ENCODE measurements around the gene DMRT3. TPM values are rescaled to one million over a fixed set of nuclear protein-coding genes. Genes with fewer than 3 reads are reported as not detected.
A peak's percentile ranks its signal among the peaks of the same experiment; 100 is the strongest.

Gene DMRT3
- total and polyA plus RNA-seq, 2 of the 8 experiments (the other 6 are each of a cell fraction or from before 2014, with no cell fraction given), result not detected

GRCh38 chr9:976258-976942 is at the start of gene DMRT3 (continued):
- peak in 1 of 3 experiments; percentile 22; a peak in 1 of 4 replicates for TF ChIP-seq CTCF (IDR thresholded peaks at IDR 0.05; ENCODE audit: control extremely low read depth in 1 of 3, insufficient read depth in 1 of 3, low read depth in 1 of 3, low read length in 3 of 3)
- no peak for TF ChIP-seq RXRA (IDR thresholded peaks at IDR 0.05; ENCODE audit: insufficient read depth, low read depth, low read length)
- no peak for TF ChIP-seq MAFK (IDR thresholded peaks at IDR 0.05; ENCODE audit: low read depth, low read length)
- TF ChIP-seq TAF1 (IDR thresholded peaks at IDR 0.05; ENCODE audit: low read depth, low read length), result no peak; the same call in 1 of the 2 replicates
- no peak; a peak in 1 of 4 replicates for TF ChIP-seq RAD21 (IDR thresholded peaks at IDR 0.05 in 1 of 2, conservative IDR thresholded peaks at IDR 0.05 in 1 of 2; ENCODE audit: low read depth in 2 of 2, low read length in 2 of 2)
- TF ChIP-seq, protein P1, sequence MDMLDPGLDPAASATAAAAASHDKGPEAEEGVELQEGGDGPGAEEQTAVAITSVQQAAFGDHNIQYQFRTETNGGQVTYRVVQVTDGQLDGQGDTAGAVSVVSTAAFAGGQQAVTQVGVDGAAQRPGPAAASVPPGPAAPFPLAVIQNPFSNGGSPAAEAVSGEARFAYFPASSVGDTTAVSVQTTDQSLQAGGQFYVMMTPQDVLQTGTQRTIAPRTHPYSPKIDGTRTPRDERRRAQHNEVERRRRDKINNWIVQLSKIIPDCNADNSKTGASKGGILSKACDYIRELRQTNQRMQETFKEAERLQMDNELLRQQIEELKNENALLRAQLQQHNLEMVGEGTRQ (IDR thresholded peaks at IDR 0.05; ENCODE audit: low read length), result no peak
- no peak for TF ChIP-seq CREB1 (IDR thresholded peaks at IDR 0.05)
- TF ChIP-seq SP1 (IDR thresholded peaks at IDR 0.05; ENCODE audit: low read depth, low read length), result no peak
- no peak for TF ChIP-seq EP300 (IDR thresholded peaks at IDR 0.05; ENCODE audit: borderline replicate concordance in 1 of 2, low read depth in 2 of 2, low read length in 2 of 2)
- no peak for TF ChIP-seq JUN (IDR thresholded peaks at IDR 0.05; ENCODE audit: low read depth, low read length)
- TF ChIP-seq TCF12 (IDR thresholded peaks at IDR 0.05; ENCODE audit: low read depth, low read length), result no peak
- no peak for TF ChIP-seq SIX5 (IDR thresholded peaks at IDR 0.05; ENCODE audit: low read depth, low read length)
- TF ChIP-seq EZH2 (IDR thresholded peaks at IDR 0.05; ENCODE audit: low read depth, low read length, severe bottlenecking), result no peak
- no peak for TF ChIP-seq CBX5 (IDR thresholded peaks at IDR 0.05; ENCODE audit: low read depth, low read length)
- TF ChIP-seq SIN3A (conservative IDR thresholded peaks at IDR 0.05 in 1 of 2, IDR thresholded peaks at IDR 0.05 in 1 of 2; ENCODE audit: low read depth in 1 of 2, low read length in 2 of 2), result no peak
- TF ChIP-seq SRF (IDR thresholded peaks at IDR 0.05; ENCODE audit: low read depth, low read length), result no peak
- TF ChIP-seq GTF2F1 (IDR thresholded peaks at IDR 0.05; ENCODE audit: borderline replicate concordance, low read depth, low read length), result no peak
- TF ChIP-seq RNF2 (IDR thresholded peaks at IDR 0.05; ENCODE audit: borderline replicate concordance, low read depth, low read length, missing control alignments, poor library complexity, severe bottlenecking), result no peak
- TF ChIP-seq HDAC6 (IDR thresholded peaks at IDR 0.05; ENCODE audit: low read depth, low read length), result no peak
- no peak for TF ChIP-seq PHF8 (conservative IDR thresholded peaks at IDR 0.05; ENCODE audit: low read depth, low read length)
